KMS-11 (cell line): Measurements from ENCODE around the gene NSUN6.

Experiments used
- H2AFZ ChIP-seq: fragments of 200-600 bp; sonication (generic); 2 replicates; pipeline ENCODE4 v1.6.1; 2016; ENCODE audit warnings: antibody characterized with exemption, mixed run types, low read depth
- H3K27ac ChIP-seq: fragments of 200-600 bp; sonication (generic); 2 replicates; pipeline ENCODE4 v1.6.1; 2016; ENCODE audit warnings: mild to moderate bottlenecking, mixed run types
- H3K27me3 ChIP-seq: fragments of 200-600 bp; sonication (generic); 2 replicates; pipeline ENCODE4 v1.6.1; 2017; ENCODE audit warnings: mild to moderate bottlenecking, low read depth, mixed run types, moderate library complexity; ENCODE audit not compliant: insufficient read depth
- H3K36me3 ChIP-seq: fragments of 200-600 bp; sonication (generic); 2 replicates; pipeline ENCODE4 v1.6.1; 2017; ENCODE audit warnings: mild to moderate bottlenecking, mixed run types; ENCODE audit not compliant: insufficient read depth
- H3K4me1 ChIP-seq: fragments of 200-600 bp; sonication (generic); 2 replicates; pipeline ENCODE4 v1.6.1; 2016; ENCODE audit warnings: mild to moderate bottlenecking, low read depth, mixed run types; ENCODE audit not compliant: poor library complexity, severe bottlenecking
- H3K4me2 ChIP-seq: fragments of 200-600 bp; sonication (generic); 2 replicates; pipeline ENCODE4 v1.7.0; 2016; ENCODE audit warnings: mild to moderate bottlenecking, mixed run types
- H3K4me3 ChIP-seq: fragments of 200-600 bp; sonication (generic); IDR thresholded peaks from 2 replicates; pipeline ENCODE4 v1.6.1; 2017; ENCODE audit warnings: low read depth, low read length, mixed read lengths; ENCODE audit not compliant: insufficient read depth
- H3K79me2 ChIP-seq: fragments of 200-600 bp; sonication (generic); 2 replicates; pipeline ENCODE4 v1.6.1; 2016; ENCODE audit warnings: low read depth, mixed run types; ENCODE audit not compliant: insufficient read depth
- H3K9ac ChIP-seq: fragments of 200-600 bp; sonication (generic); 2 replicates; pipeline ENCODE4 v1.6.1; 2016; ENCODE audit warnings: mild to moderate bottlenecking, mixed run types
- H4K20me1 ChIP-seq: fragments of 200-600 bp; sonication (generic); 2 replicates; pipeline ENCODE4 v1.6.1; 2016; ENCODE audit warnings: mild to moderate bottlenecking, mixed run types; ENCODE audit not compliant: insufficient read depth
- TF ChIP-seq, protein P1 (sequence below): fragments of 200-600 bp; sonication (generic); conservative IDR thresholded peaks from 2 replicates; pipeline ENCODE4 v1.6.1; 2017; ENCODE audit warnings: low read depth, mild to moderate bottlenecking, antibody characterized with exemption, low read length, moderate library complexity, mixed read lengths

Gene NSUN6

DNA sequence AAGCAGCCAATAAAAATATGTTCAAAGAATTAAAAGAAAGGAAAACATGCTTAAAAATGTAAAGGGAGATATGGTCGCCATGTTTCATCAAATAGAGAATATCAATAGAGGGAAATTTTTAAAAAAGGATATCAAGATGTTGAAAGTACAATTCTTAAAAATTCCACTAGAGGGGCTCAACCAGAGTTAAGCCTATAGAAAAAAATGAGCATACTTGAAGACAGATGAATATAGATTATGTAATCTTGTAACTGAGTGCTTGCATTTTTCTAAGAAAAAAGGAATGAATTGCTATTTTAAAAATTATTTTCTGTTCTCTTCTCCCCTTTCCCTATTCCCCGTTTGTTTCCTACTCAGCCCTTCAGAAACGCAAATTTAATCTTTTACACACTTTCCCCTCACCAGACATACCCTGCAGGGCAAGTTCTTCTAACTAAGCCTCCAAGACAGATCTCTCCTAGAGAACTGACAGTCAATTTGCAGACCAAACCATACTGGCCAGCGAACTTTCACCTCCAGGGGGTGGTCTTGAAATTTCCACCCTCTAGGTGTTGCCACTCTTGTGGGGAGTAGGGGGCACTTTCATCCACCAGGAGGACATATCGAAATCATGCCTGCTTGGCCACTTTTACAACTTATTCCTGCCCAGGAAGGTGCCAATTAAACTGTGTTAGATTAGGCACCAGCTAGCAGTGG, 67.7 kb downstream of the NSUN6 start:
- Histone ChIP-seq H2AFZ (no peak overlapping the region), H3K4me1 (peaks cover 7% of the 10 kb centered on the region), H3K4me3 (no peak overlapping the region), H4K20me1 (no peaks in the 10 kb centered on the region), H3K9ac (no peak overlapping the region), H3K36me3 (no peaks in the 10 kb centered on the region), H3K27me3 (no peaks in the 10 kb centered on the region), H3K27ac (no peak overlapping the region), H3K79me2 (no peaks in the 10 kb centered on the region), H3K4me2 (no peak overlapping the region)
- TF ChIP-seq, protein P1, sequence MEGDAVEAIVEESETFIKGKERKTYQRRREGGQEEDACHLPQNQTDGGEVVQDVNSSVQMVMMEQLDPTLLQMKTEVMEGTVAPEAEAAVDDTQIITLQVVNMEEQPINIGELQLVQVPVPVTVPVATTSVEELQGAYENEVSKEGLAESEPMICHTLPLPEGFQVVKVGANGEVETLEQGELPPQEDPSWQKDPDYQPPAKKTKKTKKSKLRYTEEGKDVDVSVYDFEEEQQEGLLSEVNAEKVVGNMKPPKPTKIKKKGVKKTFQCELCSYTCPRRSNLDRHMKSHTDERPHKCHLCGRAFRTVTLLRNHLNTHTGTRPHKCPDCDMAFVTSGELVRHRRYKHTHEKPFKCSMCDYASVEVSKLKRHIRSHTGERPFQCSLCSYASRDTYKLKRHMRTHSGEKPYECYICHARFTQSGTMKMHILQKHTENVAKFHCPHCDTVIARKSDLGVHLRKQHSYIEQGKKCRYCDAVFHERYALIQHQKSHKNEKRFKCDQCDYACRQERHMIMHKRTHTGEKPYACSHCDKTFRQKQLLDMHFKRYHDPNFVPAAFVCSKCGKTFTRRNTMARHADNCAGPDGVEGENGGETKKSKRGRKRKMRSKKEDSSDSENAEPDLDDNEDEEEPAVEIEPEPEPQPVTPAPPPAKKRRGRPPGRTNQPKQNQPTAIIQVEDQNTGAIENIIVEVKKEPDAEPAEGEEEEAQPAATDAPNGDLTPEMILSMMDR: peak; percentile 45

DNA sequence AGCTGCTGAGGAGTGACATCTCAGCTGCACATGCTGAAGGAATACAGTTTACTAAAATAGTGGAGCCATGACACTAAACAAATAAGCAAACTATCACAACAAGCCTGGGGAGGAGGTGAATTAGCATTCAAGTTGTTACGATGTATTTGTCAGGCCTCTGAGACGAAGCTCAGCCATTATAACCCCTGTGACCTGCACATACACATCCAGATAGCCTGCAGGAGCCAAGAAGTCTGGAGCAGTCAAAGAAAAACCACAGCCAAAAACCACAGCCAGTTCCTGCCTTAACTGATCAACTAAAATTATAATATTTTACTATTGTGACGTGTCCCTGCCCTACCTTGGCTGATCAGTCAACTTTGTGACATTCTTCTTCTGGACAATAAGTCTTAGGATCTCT, 68.6 kb downstream of the NSUN6 start:
- no peak overlapping the region for H3K9ac ChIP-seq
- no peak overlapping the region for H3K27ac ChIP-seq

DNA sequence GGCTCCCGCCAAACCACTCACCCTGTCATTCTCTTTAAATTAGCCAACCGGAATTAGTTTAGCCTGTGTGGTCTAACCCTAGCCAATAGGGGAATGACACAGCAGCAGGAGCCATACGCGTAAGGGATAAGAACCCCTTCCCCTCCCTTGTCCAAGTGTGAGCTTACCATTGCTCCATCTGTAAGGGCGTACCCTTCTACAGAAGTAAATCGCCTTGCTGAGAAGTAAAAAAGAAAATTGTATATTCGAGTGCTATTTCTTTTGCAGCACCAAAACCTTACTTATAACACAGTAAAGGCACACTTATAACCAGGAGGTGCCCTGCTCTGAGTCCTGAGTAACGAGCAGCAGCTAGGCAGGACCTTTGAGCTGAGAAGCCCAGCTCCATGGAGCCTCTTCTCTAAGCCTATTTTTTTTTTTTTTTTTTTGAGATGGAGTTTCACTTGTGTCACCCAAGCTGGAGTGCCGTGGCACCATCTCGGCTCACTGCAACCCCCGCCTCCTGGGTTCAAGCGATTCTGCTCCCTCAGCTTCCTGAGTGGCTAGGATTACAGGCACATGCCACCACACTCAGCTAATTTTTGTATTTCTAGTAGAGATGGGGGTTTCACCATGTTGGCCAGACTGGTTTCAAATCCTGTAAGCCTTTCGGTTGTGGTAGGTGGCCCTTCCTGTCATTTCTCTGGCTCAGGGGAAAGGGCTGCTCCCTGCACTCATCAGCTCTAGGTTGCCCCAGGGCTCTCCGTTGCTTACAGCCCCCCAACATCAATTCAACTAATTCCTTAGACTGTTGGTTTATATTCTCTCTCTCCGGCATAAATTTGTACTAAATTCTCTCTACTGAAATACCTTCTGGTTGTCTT, 73.3 kb downstream of the NSUN6 start:
- Histone ChIP-seq H3K4me2 (no peak overlapping the region), H2AFZ (no peak overlapping the region), H3K9ac (no peak overlapping the region), H3K36me3 (no peaks in the 10 kb centered on the region), H3K4me3 (no peak overlapping the region), H3K79me2 (no peaks in the 10 kb centered on the region), H3K27me3 (no peaks in the 10 kb centered on the region), H3K4me1 (peaks cover 4% of the 10 kb centered on the region), H3K27ac (no peak overlapping the region), H4K20me1 (no peaks in the 10 kb centered on the region)
- TF ChIP-seq, protein P1: no peak

More for the DNA sequence above, 68.6 kb downstream of the NSUN6 start:
- no peak overlapping the region for H3K4me2 ChIP-seq
- TF ChIP-seq, protein P1: no peak
- H3K4me3 ChIP-seq: no peak overlapping the region
- H3K79me2 ChIP-seq: no peaks in the 10 kb centered on the region
- no peaks in the 10 kb centered on the region for H3K36me3 ChIP-seq
- H4K20me1 ChIP-seq: no peaks in the 10 kb centered on the region
- no peak overlapping the region for H2AFZ ChIP-seq
- H3K27me3 ChIP-seq: no peaks in the 10 kb centered on the region
- H3K4me1 ChIP-seq: peaks cover 7% of the 10 kb centered on the region

DNA sequence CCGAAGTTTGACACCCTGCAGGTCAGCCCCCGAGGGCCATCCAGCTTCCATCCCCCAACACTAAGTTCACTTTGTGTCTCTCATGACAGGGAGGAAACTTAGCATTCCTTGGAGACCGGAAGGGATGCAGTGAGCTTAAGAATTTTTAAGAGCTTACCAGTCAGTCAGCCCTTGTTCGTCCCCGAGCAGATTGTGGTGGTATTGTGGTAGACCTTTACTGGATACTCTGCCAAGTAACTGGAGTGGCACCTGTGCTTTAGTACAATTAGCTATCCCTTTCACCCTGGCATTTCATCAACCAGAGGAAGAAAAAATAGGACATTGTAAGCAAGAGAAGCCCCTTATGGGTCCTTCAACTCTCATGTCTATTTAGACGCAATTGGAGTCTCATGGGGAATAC, 74.8 kb downstream of the NSUN6 start:
- H2AFZ ChIP-seq: no peak overlapping the region
- H4K20me1 ChIP-seq: no peaks in the 10 kb centered on the region
- H3K4me3 ChIP-seq: no peak overlapping the region
- no peak overlapping the region for H3K4me2 ChIP-seq
- no peaks in the 10 kb centered on the region for H3K36me3 ChIP-seq
- no peaks in the 10 kb centered on the region for H3K27me3 ChIP-seq
- H3K79me2 ChIP-seq: no peaks in the 10 kb centered on the region
- no peak overlapping the region for H3K9ac ChIP-seq
- TF ChIP-seq, protein P1: no peak
- no peak overlapping the region for H3K27ac ChIP-seq
- H3K4me1 ChIP-seq: no peaks in the 10 kb centered on the region
